ENCODE data around the gene CCL22.
"Not testable (repeated sequence)": the region's sequence is repeated elsewhere in the genome, so short reads cannot be mapped to it uniquely, and the experiment has no call there.

CCL22 gene, protein sequence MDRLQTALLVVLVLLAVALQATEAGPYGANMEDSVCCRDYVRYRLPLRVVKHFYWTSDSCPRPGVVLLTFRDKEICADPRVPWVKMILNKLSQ

DNA sequence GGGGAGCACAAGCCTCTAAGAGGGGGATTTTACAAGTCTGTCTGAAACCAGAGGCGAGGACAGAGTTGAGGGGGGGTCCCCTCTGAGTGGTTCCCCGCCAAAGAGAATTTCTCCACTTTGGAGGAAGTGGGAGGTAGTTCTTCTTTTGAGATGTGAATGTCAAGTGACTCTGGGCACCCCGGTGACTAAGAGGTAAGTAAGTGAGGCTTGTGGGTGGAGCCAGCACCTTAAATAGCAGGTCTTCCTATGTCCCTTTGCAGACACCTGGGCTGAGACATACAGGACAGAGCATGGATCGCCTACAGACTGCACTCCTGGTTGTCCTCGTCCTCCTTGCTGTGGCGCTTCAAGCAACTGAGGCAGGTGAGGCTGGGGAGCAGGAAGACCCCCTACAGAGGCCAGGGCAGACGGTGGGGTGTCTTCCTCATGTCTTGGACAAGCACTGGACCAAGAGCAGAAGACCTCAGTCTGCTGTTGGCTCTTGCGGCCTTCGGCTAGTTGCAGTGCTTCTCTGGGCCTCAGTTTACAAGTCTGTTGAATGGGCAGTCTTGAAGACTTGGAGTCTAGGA, at the start of gene CCL22:
CCL22 (plus strand) TSS at position 257 of the 569 bp plus-strand sequence; CDS start at position 291, 34 bp downstream.
- no peak for DNase-seq (ENCODE audit: low read depth)

DNA sequence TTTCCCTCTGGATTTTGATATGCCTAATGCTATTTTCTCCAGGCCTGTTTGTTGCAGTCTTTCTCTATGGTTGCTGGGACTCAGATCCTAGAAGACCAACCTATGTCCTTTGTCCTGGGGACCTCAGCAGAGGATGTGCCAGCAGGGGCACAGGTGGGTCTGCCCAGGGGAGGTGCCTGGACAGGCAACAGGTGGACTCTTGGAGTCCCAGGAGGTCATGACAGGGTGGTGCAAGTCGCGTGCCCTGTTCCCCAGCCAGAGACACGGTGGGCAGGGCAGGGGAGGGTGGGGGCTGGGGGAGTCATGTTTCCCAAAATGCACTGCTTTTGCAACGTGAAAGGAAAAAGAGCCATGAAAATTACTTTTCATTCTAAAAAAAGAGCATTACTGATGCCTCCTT, 47.8 kb upstream of the CCL22 start:
- no peak for DNase-seq (ENCODE audit: low read depth)

DNA sequence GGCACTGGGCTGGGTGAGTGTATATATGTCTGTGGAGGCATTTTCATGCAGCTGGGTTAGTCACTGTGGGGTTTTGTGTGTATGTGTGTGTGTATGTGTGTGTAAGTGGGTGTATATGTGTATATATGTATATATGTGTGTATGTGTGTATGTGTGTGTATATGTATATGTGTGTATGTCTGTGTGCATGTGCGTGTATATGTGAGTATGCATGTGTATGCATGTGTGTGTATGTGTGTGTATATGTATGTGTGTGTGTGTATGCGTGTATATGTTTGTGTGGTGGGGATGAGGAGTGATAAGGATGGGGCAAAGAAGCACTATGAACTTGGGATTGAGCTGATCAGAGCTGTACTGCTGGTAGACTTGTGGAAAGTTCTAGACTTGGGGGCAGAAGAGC, 45.1 kb upstream of the CCL22 start:
- no peak for DNase-seq (ENCODE audit: low read depth)

DNA sequence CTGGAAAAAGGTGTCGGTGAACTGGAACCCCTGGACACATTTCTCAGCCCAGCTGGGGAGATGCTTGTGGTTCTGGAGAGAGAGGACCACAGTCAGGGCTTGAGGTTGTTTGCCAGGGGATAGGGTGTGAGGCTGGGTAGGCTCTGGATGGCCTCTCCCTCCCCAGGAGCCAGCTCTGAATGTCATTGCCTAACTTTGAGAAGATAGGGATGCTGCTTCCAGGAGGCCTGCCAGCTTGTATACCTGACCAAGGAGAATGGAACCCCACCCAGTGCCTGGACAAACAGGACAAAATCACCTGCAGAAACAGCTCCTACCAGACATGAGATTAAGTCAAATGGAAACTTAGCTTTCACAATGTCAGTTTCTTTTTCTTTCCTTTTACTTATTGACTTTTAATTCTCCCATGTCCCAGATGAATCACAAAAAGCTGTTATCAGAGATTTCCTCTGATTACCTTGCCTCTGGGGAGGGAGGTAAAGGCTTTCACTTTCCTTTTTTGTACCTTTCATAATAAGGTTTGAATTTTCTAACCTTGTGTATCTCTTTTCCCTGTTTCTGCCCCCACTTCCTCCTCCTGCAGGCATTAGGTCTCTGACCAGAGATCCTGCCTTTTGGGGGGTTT, 44.3 kb upstream of the CCL22 start:
- no peak for DNase-seq (ENCODE audit: low read depth)

DNA sequence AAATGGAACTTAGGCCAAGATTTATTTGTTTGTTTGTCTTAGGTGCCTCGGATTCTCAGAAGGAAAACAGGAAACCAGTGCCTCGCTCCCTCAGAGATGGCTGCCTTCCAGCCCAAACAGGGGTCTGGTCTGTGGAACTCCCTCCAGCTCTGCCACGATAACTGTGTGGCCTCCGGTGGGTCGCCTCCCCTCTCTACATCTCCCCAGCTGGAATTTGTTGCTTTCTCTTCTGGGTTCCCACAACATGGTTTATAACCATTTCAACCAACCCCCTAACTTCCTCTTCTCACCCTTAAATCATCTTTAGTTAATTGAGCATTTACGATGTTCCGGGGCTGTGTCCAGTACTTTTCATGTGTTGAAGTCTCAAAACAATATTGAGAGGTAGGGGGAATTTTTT, 43.2 kb upstream of the CCL22 start:
- DNase-seq (ENCODE audit: low read depth) = no peak

DNA sequence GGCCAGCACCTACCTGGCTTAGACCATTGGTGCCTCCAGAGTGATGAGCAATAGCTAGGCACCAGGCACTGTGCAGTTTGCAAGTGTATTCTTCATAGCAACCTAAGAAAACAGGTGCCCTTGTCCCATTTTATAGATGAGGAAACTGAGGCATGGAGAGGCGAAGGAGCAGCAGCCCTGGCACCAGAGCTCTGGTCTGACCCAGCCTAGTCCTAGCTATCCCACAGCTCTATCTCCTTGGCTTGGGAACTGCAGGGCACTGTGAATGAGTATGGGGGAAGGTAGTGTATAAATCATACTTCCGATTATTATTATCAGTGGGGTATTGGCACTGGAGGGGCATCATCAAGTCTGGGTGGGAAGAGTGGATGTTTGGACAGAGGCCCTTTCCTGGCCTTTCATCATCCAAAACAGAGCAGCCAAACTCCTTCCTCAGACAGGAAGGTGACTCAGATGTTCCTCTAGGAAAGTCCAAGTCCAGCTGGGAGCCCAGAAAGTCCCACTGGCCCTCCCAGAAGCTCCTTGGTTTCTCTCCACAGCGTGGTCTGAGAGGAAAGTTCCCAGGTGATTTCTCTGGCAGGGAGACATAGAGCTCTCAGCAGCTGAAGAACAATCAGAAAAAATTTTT, 42.1 kb upstream of the CCL22 start:
- peak; percentile 91 for DNase-seq (ENCODE audit: low read depth)

DNA sequence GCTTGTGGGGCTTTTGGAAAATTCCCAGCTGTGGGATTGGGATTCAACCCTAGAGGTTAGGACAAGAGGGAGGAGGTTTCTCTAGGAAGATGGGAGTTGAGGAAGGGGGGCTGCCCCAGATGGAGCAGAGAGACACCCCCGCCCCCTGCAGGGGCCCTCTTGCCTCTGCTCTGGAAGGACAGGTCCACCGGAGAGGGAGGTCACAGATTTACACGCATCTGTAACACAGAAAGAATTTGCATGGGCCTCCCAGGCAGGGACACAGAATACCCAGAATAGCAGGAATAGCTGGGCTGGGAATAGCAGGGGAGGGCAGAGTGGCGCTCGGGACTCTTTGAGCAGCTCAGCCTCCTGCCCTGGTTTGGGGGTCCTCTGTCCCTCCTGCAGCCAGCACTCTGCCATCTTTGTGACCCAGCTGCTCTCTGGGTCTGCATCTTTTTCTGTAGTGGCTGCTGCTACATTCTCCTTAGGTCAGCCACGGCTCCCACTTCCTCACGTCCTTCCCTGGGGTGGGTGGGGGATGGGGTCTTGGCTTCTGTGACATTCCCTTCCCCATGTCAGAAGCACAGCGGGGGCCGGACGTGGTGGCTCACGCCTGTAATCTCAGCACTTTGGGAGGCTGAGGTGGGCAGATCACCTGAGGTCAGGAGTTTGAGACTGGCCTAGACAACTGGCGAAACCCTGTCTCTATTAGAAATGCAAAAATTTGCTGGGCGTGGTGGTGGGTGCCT, 40.2 kb upstream of the CCL22 start:
- peak; percentile 78 for DNase-seq (ENCODE audit: low read depth)

DNA sequence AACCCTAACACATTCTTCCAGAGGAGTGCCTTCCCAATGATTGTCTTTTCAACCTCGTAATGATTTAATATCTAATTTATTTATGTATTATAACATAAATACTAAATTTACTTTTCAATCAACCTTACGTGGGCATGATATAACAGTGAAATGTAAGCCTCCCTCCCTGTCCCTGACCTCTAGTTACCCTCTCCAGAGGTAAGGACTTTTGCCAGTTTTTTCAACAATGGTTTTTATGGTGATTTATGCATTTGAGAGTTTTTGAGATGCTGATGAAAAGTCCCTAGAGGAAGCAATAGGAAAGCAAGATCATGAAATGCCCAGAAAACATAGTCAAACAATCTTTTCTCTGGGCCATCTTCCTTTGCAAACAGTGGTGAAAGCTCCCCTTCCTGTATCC, 38.9 kb upstream of the CCL22 start:
- DNase-seq (ENCODE audit: low read depth) = no peak

DNA sequence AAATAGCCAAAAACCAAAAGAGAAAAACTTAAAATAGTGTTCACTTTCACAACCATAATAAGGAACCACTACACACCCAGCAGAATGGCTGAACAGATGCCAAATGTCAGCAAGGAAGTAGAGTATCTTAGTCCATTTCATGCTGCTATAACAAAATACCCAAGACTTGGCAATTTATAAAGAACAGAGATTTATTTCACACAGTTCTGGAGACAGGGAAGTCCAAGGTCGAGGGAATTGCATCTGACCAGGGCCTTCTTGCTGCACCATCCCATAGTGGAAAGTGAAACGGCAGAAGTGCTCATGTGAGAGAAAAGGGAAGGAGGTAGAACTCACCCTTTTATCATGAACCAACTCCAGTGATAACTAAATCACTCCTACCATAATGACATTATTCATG, 33.8 kb upstream of the CCL22 start:
- DNase-seq (ENCODE audit: low read depth) = no peak

DNA sequence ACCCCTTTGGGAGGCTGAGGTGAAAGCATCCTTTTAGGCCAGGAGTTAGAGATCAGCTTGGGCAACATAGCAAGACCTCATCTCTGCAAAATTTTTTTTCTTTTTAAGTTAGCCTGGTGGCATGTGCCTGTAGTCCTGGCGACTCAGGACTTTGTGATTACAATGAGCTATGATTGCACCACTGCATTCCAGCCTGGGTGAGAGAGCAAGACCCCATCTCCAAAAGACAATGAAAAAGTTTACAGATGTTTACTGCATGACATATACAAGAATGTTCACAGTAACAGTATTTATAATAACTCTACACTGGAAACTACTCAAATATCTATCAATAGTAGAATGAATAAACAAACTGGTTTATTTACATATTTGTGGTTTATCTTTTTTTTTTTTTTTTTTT, 33.1 kb upstream of the CCL22 start:
- DNase-seq (ENCODE audit: low read depth) = peak; percentile 56

DNA sequence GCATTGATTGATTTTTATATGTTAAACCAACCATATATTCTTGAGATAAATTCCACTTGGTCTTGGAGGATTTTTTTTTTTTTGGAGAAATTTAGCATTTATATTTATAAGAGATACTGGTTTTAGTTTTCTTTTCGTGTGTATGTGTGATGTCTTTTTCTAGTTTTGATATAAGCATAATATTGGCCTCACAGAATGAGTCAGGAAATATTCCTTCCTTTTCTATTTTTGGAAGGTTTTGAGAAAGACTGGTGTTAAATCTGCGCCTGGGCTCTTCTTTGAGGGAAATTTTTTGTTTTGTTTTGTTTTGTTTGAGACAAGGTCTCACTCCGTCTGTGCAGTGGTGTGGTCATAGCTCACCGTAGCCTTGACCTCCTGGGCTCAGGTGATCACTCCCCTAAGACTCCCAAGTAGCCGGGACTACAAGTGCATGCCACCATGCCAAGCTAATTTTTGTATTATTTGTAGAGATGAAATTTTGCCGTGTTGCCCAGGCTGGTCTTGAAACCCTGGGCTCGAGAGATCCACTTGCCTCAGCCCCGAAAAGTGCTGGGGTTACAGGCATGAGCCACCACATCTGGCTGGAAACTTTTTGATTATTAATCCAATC, 28.8 kb upstream of the CCL22 start:
- no peak for DNase-seq (ENCODE audit: low read depth)

DNA sequence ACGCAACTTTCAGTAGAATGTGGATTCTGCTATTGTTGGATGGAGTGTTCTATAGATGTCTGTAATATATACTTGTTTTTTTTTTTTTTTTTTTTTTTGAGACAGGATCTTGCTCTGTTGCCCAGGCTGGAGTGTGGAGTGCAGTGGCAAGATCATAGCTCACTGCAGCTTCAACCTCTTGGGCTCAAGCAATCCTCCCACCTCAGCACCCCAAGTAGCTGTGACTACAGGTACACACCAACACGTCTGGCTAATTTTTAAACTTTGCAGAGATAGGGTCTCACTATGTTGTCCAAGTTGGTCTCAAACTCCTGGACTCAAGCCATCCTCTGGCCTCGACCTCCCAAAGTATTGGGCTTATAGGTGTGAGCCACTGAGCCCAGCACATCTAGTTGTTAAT, 27.2 kb upstream of the CCL22 start:
- DNase-seq (ENCODE audit: low read depth) = no peak

DNA sequence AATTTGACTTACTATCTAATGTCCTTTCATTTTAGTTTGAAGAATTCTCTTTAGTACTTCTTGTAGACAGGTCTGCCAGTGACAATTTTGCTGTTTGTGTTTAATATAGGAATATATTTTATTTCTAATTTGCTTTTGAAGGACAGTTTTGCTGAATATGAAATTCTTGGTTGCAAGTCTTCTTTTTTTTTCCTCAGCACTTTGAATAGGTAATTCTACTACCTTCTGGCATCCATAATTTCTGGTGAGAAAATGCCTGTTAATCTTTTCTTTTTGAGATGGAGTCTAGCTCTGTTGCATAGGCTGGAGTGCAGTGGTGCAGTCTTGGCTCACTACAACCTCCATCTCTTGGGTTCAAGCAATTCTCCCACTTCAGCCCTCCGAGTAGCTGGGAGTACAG, 25.2 kb upstream of the CCL22 start:
- DNase-seq (ENCODE audit: low read depth) = no peak

DNA sequence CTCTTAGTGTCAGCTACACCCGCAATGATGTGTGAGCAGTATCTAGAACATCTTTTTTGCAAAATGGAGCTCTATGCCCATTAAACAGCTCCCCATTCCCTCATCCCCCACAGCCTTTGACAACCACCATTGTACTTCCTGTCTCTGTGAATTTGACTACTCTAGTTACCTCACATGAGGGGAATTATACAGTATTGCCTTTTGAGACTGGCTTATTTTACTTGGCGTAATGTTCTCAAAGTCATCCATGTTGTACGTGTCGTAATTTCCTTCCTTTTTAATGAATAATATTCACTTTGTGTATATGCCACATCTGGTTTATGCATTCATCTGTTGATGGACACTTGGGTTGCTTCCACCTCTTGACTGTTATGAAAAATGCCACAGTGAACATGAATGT, 23.2 kb upstream of the CCL22 start:
- DNase-seq (ENCODE audit: low read depth) = no peak

DNA sequence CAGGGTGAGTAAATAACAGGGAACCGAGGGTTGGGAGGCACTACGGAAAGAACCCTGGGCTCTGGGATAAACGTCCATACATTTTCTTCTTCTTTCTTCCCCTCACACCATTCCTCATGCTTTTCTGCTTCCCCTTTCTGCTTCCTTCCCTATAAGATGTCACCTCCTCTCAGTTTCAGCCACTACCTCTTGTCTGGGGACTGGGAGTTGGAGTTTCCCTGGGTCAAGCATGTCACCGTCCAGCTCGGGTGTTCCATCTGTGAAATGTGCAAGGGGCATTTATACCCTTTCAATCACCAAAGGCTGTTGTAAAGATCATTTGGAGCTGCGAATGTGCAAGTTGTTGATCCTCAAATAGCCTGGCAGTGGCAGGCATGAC, 17.5 kb upstream of the CCL22 start:
- DNase-seq (ENCODE audit: low read depth) = no peak

DNA sequence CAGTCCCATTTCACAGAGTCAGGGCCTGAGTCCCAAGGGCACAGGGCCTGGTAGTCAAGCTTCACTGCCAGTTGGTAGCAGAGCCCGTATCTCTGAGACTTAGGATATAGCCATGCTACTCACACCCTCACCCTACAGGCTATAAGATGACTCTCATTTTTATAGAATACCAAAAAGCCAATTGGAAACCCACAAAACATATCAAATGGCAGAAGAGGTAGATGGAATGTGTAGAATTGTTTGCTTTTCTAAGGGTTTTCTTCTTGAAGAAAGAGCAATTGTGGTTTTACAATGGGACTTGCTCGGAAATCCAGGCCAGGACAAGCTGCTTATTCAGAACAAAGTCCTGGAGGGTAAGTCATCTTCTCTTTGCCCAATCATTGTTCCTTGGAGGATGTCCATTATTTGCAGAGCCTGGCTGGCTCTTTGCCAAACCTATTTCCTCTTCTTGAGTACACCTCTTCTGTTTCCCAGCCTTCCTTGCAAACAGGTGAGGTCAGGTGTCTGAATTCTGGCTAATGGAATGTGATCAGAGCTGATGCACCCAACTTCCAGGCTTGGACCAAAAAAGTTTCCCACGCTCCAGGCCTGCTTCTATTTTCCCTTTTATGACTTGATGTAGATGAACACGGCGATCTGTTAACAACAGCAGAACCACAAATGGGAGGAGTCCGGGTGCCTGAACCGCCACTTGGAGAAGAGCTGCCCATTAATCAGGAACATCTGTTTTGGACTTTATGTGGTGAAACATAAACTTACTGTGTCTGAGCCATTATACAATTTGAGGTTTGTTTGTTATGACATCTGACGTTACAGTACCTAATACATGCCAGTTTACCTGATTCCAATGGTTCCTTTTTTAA, 16.9 kb upstream of the CCL22 start:
- peak; percentile 98 for DNase-seq (ENCODE audit: low read depth)

DNA sequence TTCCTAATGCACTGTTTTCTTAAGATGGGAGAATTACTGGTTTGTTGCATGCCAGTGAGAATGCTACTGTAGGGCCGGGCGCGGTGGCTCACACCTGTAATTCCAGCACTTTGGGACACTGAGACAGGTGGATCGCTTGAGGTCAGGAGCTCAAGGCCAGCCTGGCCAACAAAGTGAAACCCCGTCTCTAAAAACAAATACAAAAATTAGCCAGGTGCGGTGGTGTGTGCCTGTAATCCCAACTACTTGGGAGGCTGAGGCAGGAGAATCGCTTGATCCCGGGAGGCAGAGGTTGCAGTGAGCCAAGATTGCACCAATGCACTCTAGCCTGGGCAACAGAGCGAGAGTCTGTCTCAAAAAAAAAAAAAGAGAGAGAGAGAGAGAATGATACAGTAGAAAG, 16.0 kb upstream of the CCL22 start:
- DNase-seq (ENCODE audit: low read depth) = not testable (repeated sequence)

DNA sequence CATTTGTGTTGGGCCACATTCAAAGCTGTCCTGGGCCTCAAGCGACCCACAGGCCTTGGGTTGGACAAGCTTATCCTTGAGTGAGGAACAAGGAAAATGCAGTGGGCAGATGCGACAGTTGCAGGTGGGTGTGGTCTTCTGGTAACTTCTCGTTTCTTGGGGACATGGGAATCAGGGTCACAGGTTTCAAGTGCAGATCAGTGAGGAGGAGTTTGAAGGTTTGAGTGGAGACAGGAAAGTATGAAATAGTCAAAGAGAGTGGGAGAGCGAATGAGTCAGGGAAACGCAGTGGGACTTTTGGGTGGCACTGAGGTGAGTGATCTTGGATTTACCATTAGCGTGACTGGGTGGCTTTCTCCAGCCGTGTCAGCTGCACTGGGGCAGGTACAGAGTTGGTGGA, 15.4 kb upstream of the CCL22 start:
- no peak for DNase-seq (ENCODE audit: low read depth)

DNA sequence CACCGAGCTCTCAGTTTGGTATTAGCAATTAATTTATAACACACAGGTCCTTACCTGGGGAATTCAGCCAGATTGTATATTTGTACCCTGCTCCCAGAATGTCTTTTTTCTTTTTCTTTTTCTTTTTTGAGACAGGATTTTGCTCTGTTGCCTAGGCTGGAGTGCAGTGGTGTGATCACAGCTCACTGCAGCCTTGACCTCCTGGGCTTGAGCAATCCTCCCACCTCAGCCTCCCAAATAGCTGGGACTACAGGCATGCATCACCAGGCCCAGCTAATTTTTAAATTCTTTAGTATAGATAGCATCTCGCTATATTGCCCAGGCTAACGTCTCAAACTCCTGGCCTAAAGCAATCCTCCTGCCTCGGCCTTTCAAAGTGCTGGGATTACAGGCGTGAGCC, 14.5 kb upstream of the CCL22 start:
- DNase-seq (ENCODE audit: low read depth) = not testable (repeated sequence)

DNA sequence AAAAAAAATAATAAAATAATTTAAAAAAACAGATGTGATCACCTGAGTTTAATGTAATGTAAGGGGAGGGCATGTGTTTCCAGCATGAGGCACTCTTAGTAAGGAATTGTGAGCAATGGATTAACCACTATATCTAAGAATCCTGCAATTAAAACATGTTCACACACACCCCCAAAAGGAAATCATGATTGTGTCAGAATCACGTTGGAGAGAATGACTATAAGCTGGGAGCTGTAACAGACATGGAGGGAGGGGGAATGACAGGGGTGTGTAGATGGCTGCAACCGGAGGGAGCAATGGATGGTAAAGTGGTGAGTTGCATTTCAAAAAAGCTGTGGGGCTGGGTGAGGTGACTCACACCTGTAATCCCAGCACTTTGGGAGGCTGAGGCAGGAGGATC, 13.6 kb upstream of the CCL22 start:
- no peak for DNase-seq (ENCODE audit: low read depth)

DNA sequence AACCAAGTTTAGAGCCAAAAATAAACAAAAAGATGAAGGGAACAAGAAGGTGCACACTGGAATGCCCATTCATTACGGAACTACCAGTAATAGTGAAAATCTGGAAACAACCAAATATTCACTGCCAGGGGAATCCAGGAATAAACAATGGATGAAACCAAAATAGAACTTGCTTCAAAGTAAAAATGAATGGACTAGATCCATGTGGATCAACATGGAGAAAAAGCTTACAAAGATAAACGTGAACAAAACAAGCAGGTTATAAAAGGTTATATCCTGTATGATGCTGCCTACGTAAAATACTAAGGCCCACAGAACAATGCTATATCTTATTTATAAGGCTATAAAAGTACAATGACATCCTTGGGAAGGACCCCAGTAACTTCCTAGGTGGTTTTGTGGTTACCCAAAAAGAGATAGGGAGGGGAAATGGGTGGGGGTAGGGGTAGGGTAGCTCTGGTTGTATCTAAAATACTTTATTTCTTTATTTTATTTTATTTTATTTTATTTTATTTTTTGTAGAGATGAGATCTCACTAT, 12.8 kb upstream of the CCL22 start:
- DNase-seq (ENCODE audit: low read depth) = no peak

All from EH (cell line).